HG02623 (cell line): ENCODE data around the gene MFSD2A.
"Not testable (repeated sequence)": the region's sequence is repeated elsewhere in the genome, so short reads cannot be mapped to it uniquely, and the experiment has no call there.

Source experiments
- ATAC-seq: cut with Tn5 transposase; IDR thresholded peaks from one replicate; pipeline ENCODE4 v1.9.1; 2021; ENCODE audit warnings: moderate library complexity; ENCODE audit not compliant: unreplicated experiment

MFSD2A gene

DNA sequence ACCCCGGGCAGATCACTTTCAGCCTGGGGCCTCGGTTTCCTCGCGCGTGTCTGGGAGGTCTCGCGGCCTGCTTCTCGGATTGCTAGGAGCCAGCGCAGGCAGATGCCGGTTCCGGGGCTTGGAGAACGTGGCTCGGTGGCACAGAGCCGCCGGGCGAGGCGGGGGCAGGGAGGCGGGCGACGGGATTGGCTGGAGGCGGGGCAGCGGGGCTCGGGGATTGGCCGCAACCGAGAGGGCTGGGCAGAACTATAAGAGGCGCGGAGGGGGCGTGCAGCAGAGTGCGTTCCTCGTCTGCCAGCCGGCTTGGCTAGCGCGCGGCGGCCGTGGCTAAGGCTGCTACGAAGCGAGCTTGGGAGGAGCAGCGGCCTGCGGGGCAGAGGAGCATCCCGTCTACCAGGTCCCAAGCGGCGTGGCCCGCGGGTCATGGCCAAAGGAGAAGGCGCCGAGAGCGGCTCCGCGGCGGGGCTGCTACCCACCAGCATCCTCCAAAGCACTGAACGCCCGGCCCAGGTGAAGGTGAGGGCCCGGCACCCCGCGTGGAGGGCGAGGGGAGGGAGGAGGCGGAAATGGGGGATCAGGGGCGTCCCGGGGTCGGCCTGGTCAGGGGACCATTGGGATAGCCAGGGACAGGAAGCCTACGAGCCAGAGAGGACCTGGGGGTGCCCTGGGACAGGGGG, at the start of gene MFSD2A:
Gene MFSD2A, plus strand, starts transcription at position 276 of the 677 bp plus-strand sequence. Its CDS starts 148 bp downstream, at position 424.
- ATAC-seq, result peak; percentile 72

DNA sequence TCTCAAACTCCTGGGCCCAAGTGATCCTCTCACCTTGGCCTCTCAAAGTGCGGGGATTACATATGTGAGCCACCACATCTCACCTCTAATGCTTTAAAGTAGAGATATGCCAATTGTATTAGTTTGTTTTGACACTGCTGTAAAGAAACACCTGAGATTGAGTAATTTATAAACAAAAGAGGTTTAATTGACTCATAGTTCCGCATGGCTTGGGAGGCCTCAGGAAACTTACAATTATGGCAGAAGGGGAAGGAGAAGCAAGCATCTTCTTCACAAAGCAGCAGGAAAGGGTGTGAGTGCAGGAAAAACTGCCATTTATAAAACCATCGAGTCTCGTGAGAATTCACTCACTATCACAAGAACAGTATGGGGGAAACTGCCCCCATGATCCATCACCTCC, 49.8 kb upstream of the MFSD2A start:
- no peak for ATAC-seq

DNA sequence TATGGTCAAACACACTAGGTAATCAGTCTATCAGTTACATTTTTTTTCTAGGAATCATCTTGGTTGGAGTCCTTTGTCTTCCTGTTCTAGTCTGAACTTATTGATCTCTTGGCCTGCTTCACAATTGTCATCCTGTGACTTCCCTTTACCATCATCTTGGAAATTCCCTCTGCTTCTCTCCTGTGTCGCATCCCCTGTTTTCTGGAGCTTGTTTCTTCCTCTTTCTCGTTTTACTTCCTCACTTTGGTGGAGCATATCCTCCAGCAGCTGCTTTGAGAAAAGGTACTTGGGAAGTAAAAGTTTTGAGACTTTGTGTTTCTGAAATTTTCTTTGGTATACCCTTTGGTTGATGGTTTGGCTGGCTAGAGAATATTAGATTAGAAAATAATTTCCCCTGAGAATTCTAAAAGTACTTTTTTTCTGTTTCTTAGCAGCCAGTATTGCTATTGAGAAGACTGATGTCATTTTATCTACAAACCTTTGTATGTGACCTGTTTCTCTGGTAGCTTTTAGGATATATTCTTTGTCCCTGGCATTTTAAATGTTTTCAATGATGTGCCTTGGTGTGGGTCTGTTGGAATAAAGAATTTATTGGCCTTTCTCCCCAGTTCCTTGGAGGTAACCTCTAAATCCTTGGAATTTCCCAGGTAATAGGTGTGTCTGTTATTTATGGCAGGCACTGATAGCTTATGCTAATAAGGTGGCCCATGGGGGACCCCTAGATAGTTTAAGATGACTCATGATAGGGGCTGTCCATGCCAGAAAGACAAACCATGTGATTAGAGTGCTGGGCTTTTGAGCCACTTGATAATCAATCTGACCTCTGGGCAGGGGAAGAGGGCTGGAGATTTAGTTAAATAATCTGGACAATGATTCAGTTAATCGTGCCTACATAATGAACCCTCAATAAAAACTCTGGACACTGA, 47.2 kb upstream of the MFSD2A start:
- no peak for ATAC-seq

DNA sequence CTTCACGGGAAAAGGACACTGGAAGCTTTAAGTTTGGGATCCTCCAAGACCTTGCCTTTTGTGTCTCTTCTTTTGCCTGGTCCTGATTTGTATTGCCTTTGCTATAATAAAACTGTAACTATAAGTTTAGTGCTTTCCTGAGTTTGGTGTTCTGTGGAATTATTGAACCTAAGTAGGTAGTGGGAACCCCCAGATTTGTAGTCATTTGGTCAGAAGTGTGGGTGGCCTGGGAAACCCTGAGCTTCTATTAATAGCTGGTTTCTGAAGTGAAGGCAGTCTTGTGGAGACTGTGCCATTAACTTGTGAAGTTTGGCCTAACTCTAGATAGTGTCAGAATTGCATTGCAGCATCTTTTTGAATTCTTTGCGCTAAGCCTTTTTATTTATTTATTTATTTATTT, 46.4 kb upstream of the MFSD2A start:
- no peak for ATAC-seq

DNA sequence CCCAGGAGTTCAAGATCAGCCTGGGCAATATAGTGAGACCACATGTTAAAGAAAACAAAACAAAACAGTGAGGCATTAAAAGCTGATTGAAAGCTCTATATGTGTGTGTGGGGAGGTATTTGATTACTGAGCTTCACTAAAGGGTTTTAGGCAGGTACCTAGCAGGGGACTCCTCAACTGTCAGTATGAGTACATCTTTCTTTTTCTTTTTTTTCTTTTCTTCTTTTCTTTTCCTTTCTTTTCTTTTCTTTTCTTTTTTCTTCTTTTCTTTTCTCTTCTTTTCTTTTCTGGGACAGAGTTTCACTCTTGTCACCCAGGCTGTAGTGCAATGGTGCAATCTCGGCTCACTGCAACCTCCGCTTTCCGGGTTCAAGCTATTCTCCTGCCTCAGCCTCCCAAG, 44.7 kb upstream of the MFSD2A start:
- no peak for ATAC-seq

DNA sequence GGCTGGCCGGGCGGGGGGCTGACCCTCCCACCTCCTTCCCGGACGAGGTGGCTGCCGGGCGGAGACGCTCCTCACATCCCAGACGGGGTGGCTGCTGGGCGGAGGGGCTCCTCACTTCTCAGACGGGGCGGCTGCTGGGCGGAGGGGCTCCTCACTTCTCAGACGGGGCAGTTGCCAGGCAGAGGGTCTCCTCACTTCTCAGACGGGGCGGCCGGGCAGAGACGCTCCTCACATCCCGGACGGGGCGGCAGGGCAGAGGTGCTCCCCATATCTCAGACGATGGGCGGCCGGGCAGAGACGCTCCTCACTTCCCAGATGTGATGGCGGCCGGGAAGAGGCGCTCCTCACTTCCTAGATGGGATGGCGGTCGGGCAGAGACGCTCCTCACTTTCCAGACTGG, 41.8 kb upstream of the MFSD2A start:
- ATAC-seq, result not testable (repeated sequence)

DNA sequence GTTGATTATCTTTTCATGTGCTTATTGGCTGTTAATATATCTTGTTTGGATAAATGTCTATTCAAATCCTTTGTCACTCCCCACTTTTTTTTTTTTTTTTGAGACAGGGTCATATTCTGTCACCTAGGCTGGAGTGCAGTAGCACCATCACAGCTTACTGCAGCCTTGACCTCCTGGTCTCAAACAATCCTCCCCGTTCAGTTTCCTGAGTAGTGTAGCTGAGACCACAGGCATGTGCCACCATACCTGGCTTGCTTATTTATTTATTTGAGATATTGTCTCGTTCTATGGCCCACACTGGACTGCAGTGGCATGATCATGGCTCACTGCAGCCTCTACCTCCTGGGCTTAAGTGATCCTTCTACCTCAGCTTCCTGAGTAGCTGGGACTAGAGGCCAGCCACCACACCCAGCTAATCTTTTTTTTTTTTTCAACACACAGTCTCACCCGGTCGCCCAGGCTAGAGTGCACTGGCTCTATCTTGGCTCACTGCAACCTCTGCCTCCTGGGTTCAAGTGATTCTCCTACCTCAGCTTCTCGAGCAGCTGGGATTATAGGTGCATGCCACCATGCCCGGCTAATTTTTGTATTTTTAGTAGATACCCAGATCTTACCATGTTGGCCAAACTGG, 39.3 kb upstream of the MFSD2A start:
- ATAC-seq, result no peak

DNA sequence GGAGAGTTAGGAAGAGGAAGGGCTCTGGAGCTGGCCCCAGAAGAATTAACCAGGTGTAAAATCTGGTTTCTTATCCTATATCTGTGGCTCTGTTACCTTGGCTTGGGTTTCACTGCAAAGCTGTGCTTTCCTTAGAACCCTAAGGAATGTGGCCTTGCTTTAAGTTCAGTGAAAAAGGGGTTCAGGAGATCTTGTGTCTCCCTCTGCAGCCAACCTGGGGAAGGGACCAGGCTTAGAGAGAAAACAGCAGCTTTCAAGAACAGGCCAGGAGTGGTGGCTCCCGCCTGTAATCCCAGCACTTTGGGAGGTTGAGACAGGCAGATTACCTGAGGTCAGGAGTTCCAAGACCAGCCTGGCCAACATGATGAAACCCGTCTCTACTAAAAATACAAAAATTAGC, 37.1 kb upstream of the MFSD2A start:
- no peak for ATAC-seq

DNA sequence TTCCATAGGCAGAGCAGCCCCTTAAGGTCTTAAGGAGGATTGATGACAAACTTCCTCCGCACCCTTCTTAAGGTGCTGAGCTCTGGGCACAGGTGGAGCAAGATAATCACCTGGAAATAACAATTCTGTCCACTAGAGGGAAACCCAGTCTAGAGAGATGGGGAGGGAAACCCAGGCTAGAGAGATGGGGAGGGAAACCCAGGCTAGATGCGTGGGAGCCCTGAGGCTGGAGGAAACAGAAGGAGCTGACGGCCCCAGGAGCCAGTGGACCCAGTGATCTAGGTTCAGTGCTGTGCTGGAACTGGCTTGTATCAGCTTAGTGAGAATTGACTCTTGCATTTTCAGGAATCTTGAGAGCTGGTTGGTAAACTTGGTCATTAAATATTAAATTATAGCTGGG, 35.4 kb upstream of the MFSD2A start:
- ATAC-seq, result no peak

DNA sequence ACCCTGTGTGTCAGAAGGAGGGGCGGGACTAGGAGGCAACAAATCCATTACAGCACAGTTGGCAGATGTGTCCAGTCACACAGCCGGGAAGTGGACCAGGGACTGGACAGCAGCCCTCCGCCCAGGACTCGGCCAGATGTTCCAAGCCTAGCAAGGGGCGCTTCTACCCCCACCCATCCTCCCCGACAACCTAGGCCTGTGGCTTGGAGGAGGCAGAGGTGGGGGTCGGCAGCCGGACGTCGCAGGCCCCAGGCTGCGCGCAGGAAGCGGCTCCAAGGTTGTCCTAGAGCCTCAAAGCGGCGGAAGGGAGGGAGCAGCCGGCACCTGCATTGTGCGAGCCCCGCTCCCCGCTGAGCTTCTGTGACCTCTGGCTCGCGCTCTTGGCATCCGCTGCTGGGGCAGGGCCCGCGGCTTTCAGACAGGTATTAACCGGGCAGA, 32.7 kb upstream of the MFSD2A start:
- ATAC-seq, result no peak

DNA sequence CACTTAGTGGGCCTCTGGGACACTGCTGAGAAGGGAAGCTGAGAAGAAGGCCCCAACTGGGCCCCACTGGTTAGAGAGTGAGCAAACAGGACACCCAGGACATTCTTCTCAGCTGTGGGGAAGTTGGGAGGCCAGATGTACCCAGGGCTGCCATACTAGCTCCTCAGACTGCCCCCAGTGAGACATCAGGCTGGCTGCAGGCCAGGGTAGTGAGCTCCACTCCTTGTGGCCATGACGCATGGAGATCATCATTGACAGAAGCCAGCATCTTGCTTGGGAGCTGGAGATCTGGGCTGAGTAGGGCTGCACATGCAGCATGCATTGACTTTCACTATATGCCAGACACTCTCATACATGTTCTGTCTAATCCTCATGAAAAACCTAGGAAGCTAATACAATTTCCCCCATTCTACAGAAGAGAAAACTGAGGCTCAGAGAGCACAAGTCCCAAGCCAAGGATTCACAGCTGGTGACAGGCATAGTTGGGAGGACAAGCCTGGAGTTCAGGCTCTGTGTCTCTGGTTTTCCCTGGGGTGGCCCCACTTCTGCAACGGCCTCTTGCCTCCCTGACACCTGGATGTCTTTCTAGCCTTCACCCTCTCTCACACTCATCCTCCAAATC, 29.1 kb upstream of the MFSD2A start:
- ATAC-seq, result no peak

DNA sequence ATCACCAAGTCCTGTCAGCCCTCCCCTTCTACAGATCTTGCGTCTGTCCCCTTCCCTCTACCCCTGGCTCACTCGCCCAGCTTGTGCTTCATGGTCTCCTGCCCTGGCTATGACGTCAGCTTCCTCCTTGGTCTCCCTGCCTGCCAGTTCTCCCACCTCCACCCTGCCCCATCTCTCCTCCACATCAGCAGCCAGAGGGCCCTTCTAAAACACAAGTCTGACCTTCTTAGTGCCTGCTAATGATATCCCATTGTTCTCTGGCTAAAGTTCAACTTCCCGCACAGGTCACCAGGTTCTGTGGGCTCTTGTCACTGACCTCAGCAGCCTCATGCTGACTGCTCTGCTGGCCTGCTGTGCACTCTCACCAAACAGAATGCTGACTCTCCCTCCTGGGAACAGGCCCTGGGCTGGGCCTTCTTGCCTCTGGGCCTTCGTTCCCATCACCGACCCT, 28.6 kb upstream of the MFSD2A start:
- no peak for ATAC-seq

DNA sequence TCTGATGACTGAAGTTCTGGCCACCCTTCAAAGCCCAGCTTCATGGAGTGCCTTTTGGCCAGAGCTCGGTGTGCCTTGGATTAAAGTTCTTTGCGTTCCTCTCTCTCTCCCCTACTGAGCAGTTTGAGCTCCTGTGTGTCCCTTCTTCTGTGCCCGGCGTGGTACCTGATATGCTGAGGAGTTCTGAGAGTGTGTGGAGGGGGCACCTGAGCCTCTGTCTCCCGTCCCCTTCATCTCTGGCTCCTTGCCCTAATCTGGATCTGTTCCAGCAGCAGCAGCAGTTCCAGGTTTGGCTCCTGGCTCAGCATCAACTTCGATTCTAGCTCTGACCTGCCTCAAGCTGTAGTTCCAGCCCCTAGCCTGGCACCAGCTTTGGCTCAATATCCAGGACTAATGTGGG, 28.1 kb upstream of the MFSD2A start:
- no peak for ATAC-seq

DNA sequence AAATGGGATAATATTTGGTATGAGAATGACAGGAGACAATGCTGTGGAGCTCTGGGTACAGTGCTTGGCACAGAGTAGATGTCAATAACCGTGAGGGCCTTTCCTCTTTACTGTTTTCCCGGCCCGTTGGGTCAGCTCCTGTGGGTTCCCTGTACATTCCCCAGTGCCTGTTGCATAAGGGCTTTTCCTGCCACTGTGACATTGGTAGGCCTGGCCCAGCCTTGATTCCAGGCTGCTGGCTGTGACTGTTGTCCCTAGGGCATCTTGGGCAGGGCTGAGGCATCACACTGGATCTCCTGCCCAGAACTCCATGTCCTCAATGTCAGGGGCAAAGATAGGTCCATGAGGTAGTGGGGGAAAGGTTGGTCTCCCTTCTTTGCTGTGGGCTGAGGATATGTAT, 27.4 kb upstream of the MFSD2A start:
- ATAC-seq, result no peak

DNA sequence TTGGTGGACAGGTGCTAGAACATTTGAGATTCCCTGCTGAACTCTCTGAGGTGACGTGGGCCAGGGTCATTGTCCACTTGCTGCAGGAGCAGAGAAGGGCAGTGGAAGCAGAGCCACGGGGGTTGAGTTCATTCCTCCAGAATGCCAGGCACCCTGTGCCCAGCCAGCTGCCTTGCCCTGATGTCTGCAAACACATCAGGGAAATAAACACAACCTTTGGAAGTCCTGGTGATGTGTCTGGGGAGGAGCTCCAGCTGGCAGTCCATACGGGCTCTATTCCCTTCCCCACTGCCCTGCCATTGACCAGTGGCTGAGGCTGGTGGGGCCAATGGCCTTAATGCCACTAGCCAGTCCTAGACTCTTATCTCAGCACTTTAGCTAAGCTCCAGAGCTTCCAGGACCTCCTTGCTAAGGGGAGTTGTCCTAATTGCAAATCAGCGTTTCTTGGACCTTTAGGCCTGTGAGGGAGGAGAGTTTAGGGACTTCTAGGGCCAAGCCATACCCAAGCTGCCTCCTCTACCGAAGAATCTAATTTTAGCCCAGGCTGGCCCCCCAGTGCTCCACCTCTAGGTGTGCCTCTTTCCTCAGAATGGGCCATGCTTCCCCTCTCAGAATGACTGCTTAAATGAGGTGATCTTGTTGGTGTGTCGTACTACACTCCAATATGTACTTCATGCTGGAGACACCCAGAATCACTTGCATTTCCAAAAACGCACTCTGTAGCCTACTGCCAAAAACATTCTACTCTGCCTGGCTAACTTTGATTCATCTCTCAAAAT, 25.9 kb upstream of the MFSD2A start:
- ATAC-seq, result no peak

DNA sequence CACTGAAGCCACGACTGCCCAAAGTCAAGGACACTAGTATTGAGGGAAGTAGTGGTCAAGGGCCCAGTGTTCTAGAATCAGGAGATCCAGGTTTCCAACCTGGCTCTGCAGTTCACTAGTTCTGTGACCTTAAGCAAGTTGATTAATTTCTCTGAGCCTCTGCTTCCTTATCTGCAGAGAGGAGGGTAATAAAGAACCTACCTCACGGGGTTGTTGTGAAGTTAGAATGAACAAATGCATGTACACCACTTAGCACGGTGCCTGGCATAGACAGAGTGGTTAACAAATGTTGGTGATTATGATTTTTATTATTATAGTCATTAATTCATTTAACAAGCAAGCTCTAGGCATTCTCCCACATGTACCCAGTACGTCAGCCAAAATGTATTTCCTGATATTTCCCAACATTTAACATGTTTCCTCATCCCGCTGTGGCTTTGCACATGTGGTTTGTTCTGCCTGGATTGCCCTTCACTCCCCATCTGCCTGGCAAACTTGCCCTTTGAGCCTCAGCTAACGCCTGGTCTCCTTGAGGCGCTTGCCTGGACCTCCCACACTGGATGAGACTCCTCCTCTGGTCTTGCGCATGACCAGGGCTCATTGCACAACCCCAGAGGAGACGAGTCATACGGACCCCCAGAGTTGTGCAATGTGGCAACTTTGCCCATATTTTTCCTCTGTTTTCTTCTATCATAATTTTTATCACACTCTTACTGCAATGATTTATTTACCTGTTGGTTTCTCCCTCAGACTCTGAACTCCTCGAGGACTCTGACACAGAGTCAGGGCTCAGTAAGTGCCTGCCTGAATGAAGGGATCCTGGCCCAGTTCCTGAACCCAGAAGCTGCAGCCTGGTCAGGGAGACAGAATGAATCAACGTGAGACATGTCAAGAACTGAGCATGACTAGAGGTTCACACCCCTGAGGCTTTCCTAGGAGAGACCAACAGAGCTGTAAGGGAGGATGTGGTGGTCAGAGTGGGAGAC, 20.7 kb upstream of the MFSD2A start:
- ATAC-seq, result no peak

DNA sequence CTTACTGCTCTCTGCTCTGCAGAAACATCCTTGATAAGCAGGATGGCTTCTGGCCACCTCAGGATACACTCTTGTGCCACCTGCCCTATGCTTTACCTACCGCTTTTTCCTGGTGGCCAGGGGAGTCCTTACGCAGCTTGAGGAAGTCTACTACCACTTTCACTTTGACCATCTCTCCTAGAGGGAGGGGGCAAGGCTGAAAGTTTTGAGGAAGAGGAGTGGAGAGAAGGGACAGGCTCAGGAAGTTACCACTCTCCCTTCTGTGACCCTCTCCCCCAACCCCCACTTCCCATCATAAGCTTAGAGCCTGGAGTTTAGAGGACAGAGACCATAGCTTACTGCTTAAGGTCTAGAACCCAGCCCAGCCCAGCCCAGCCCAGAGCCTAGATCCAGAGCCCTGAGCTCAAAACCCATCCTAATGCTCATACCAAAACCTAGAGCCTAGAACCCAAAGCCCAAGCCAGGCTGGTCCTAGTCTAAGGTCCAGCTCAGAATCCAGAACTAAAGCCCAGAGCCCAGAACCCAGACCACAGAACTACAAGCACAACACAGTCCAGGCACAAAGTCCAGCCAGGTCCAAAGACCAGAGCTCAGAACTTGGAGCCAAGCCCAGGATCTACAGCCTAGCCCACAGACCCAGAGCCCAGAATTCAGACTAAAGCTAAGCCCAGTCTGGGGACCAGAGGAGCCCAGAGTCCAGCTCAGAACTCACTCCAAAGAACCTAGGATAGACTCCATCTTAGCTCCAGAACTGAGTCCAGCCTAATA, 18.0 kb upstream of the MFSD2A start:
- no peak for ATAC-seq

DNA sequence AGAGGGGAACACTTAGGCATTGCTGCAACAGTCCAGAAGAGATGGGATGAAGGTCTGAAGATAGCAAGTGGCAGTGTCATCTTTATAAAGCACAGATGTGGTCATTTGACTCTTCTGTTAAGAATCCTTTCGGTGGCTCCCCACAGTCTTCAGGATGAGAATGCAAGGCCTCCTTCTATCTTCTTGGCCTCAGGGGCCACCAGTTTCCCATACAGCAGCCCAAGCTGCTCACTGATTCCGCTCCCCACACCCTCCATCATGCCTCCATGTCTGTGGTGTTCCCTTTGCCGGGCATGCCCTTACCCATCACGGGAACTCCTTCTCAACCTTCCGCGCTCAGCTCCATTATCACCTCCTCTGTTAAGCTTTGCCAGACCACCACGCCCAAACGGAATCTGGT, 16.1 kb upstream of the MFSD2A start:
- ATAC-seq, result no peak

DNA sequence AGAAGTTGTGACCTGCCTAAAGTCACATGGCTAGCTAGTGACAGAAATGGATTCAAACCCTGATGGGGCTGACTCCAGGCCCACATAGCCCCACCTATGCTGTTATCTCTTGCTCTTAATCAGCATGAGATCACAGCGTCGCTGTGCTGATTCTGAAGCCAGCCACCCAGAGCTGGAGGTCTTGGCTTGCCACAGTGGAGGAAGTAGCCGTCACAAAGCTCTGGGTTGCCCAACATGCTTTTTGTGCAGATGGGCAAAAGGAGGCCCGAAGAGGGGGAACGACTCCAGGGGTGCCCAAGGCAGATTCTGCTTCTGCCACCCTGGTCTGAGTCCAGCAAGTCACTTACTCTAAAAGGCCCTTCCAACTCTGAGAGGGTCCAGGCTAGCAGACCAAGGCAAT, 14.7 kb upstream of the MFSD2A start:
- no peak for ATAC-seq
